Measurements from ENCODE around the gene FRS3.

FRS3 gene

DNA sequence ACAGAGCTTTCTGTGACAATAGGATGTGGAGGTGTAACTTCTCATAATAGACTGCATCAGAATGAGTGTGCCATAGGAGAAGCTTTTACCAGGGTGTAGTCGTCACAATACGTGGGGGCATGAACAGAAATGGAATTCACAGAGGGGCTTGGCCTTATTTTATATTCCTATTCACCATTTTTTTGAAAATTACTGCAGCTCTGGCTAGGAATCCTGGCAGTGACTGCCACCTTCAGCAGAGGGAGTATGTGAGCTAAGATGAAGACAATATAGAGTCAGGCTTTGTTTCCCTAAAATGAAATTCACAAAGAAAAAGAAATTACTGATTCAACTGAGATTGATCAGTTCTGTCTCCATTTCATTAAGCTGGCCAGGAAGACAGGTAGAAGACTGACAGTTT is 21.7 kb upstream of the FRS3 start:
- no peak for TF ChIP-seq SIN3A (IDR thresholded peaks at IDR 0.05; ENCODE audit: borderline replicate concordance, insufficient read depth, low read length)
- TF ChIP-seq FOXP2 (optimal IDR thresholded peaks at IDR 0.05; ENCODE audit: borderline replicate concordance, extremely low read depth, extremely low read length, insufficient read depth) = no peak
- TF ChIP-seq TAF1 (IDR thresholded peaks at IDR 0.05; ENCODE audit: borderline replicate concordance, insufficient read depth, low read length) = no peak
- TF ChIP-seq, protein P1, sequence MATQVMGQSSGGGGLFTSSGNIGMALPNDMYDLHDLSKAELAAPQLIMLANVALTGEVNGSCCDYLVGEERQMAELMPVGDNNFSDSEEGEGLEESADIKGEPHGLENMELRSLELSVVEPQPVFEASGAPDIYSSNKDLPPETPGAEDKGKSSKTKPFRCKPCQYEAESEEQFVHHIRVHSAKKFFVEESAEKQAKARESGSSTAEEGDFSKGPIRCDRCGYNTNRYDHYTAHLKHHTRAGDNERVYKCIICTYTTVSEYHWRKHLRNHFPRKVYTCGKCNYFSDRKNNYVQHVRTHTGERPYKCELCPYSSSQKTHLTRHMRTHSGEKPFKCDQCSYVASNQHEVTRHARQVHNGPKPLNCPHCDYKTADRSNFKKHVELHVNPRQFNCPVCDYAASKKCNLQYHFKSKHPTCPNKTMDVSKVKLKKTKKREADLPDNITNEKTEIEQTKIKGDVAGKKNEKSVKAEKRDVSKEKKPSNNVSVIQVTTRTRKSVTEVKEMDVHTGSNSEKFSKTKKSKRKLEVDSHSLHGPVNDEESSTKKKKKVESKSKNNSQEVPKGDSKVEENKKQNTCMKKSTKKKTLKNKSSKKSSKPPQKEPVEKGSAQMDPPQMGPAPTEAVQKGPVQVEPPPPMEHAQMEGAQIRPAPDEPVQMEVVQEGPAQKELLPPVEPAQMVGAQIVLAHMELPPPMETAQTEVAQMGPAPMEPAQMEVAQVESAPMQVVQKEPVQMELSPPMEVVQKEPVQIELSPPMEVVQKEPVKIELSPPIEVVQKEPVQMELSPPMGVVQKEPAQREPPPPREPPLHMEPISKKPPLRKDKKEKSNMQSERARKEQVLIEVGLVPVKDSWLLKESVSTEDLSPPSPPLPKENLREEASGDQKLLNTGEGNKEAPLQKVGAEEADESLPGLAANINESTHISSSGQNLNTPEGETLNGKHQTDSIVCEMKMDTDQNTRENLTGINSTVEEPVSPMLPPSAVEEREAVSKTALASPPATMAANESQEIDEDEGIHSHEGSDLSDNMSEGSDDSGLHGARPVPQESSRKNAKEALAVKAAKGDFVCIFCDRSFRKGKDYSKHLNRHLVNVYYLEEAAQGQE (IDR thresholded peaks at IDR 0.05; ENCODE audit: insufficient read depth in 1 of 2, low read depth in 2 of 2, low read length in 2 of 2) = no peak
- no peak for TF ChIP-seq POLR2AphosphoS5 (IDR thresholded peaks at IDR 0.05; ENCODE audit: low read depth, low read length)

DNA sequence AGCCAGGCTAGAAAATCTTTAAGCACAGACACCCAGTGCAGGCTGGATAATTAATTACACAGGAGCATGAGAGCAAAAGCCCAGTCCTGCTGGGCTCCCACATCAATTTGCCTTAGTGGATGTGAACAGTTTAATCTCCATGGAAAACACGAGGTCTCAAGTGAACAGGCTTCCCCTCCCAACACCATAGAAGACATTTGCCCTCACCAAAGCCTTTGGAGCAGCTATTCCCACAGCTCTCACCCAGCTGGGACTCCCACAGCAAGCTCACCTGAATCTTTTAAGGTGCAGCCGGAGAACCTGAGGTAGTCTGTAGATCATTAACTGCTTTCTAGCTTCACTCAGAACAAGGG is 19.8 kb upstream of the FRS3 start:
- TF ChIP-seq POLR2AphosphoS5 (IDR thresholded peaks at IDR 0.05; ENCODE audit: low read depth, low read length) = no peak
- TF ChIP-seq TAF1 (IDR thresholded peaks at IDR 0.05; ENCODE audit: borderline replicate concordance, insufficient read depth, low read length) = no peak
- no peak for TF ChIP-seq FOXP2 (optimal IDR thresholded peaks at IDR 0.05; ENCODE audit: borderline replicate concordance, extremely low read depth, extremely low read length, insufficient read depth)
- TF ChIP-seq, protein P1 (IDR thresholded peaks at IDR 0.05; ENCODE audit: insufficient read depth in 1 of 2, low read depth in 2 of 2, low read length in 2 of 2) = no peak
- TF ChIP-seq SIN3A (IDR thresholded peaks at IDR 0.05; ENCODE audit: borderline replicate concordance, insufficient read depth, low read length) = no peak

DNA sequence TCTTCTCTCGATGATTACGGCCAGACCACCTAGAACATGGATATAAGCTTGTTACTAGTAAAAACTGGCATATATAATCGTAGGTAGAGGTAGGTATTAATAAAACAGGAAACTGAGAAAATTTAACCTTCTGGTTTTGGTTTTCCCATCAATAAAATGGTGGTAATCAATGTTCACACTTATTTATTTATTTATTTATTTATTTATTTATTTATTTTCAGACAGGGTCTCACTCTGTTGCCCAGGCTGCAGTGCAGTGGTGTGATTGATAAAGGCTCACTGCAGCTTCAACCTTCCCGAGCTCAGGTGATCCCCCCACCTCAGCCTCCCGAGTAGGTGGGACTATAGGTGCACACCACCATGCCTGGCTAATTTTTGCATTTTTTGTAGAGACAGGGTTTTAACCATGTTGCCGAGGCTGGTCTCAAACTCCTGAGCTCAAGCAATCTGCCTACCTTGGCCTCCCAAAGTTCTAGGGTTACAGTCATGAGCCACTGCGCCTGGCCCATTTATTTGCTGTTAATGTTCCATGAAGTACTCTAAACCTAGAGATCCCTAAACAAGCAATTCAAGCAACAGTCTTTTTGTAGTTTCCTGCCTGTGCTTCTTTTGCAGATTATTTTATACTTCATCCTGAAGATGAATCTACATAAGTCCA is 19.3 kb upstream of the FRS3 start:
- TF ChIP-seq POLR2AphosphoS5 (IDR thresholded peaks at IDR 0.05; ENCODE audit: low read depth, low read length) (no peak), SIN3A (IDR thresholded peaks at IDR 0.05; ENCODE audit: borderline replicate concordance, insufficient read depth, low read length) (no peak), FOXP2 (optimal IDR thresholded peaks at IDR 0.05; ENCODE audit: borderline replicate concordance, extremely low read depth, extremely low read length, insufficient read depth) (no peak), TAF1 (IDR thresholded peaks at IDR 0.05; ENCODE audit: borderline replicate concordance, insufficient read depth, low read length) (no peak)
- TF ChIP-seq, protein P1 (IDR thresholded peaks at IDR 0.05; ENCODE audit: insufficient read depth in 1 of 2, low read depth in 2 of 2, low read length in 2 of 2) = no peak

DNA sequence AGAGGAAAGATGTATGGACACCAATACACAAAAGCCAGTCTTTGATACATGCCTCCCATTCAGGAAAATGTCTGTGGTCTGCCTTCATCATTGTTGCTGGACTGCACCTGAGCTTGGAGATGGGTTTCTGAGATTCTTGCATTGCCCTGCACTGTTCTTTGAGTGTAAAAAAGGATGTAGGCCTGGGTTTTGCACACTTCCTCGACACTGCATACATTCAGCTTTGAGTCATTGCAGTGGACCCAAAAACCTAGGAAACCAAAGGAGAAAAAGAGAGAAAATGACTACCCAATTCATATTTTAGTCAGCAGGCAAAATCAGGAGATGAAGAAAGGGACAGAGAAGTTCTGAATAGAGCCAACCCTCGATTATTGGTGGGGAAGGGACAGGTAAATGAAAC is 16.8 kb upstream of the FRS3 start:
- TF ChIP-seq FOXP2 (optimal IDR thresholded peaks at IDR 0.05; ENCODE audit: borderline replicate concordance, extremely low read depth, extremely low read length, insufficient read depth) (no peak), SIN3A (IDR thresholded peaks at IDR 0.05; ENCODE audit: borderline replicate concordance, insufficient read depth, low read length) (no peak), POLR2AphosphoS5 (IDR thresholded peaks at IDR 0.05; ENCODE audit: low read depth, low read length) (no peak), TAF1 (IDR thresholded peaks at IDR 0.05; ENCODE audit: borderline replicate concordance, insufficient read depth, low read length) (no peak)
- TF ChIP-seq, protein P1 (IDR thresholded peaks at IDR 0.05; ENCODE audit: insufficient read depth in 1 of 2, low read depth in 2 of 2, low read length in 2 of 2) = no peak
